H1 (cell line): ENCODE results near the gene TLE5. TPM values are rescaled to one million over a fixed set of nuclear protein-coding genes. Genes with fewer than 3 reads are reported as not detected.

Experiments used
- CTCF ChIA-PET: fragments of 300-600 bp; sonication (Branson Sonifier 250); formaldehyde crosslinking; loops from one replicate; lab custom pipeline; 2021; ENCODE audit not compliant: partially characterized antibody; lab: Charles Lee
- POLR2A ChIA-PET: fragments of 300-600 bp; sonication (Branson Sonifier 250); formaldehyde crosslinking; loops from one replicate; lab custom pipeline; 2021; ENCODE audit warnings: inconsistent platforms; ENCODE audit not compliant: partially characterized antibody; lab: Charles Lee
- DNase-seq, 2 experiments: peaks; one replicate each; pipeline versions ENCODE4 v3.0.0 to v3.0.0-alpha.2; 2010 to 2022; ENCODE audit warnings: low spot score in 2 of 2, low read depth in 1 of 2, mixed read lengths in 1 of 2
- FAIRE-seq: peaks from 2 replicates; lab custom pipeline; 2011; peaks lifted over from hg19 to GRCh38; lab: Jason Lieb, UNC
- H2AFZ ChIP-seq: 2 replicates; pipeline ENCODE4 v1.8.1; 2012; ENCODE audit warnings: low read length, inconsistent platforms
- H2AK5ac ChIP-seq: 2 replicates; pipeline ENCODE4 v1.6.1; 2013; ENCODE audit warnings: low read depth, low read length
- H2BK120ac ChIP-seq: replicated peaks from 2 replicates; pipeline ENCODE3; 2013; ENCODE audit warnings: low read depth, low read length, inconsistent platforms
- H2BK12ac ChIP-seq: 2 replicates; pipeline ENCODE4 v1.6.1; 2013; ENCODE audit warnings: low read depth, low read length
- H2BK15ac ChIP-seq: 2 replicates; pipeline ENCODE4 v1.6.1; 2013; ENCODE audit warnings: low read length
- H2BK20ac ChIP-seq: 2 replicates; pipeline ENCODE4 v1.6.1; 2013; ENCODE audit warnings: low read length
- H2BK5ac ChIP-seq: 2 replicates; pipeline ENCODE4 v1.6.1; 2013; ENCODE audit warnings: low read depth, low read length
- H3K14ac ChIP-seq: 2 replicates; pipeline ENCODE4 v1.6.1; 2013; ENCODE audit warnings: inconsistent platforms; ENCODE audit not compliant: insufficient read length
- H3K18ac ChIP-seq: 2 replicates; pipeline ENCODE4 v1.6.1; 2013; ENCODE audit warnings: low read length; ENCODE audit errors: extremely low read depth
- H3K23ac ChIP-seq: 2 replicates; pipeline ENCODE4 v1.6.1; 2013; ENCODE audit warnings: inconsistent platforms; ENCODE audit not compliant: insufficient read length
- H3K23me2 ChIP-seq: 2 replicates; pipeline ENCODE4 v1.6.1; 2013; ENCODE audit warnings: low read depth, low read length
- H3K27ac ChIP-seq: 2 replicates; pipeline ENCODE4 v1.6.1; 2011; ENCODE audit warnings: low read depth, low read length, inconsistent platforms
- H3K27me3 ChIP-seq, 4 experiments: replicated peaks in 1 of 4; 1 replicate in 1 of 4; 2 replicates in 3 of 4; pipeline versions ENCODE4 v1.6.1 to v1.8.1; 2011 to 2013; ENCODE audit warnings: low read length in 3 of 4, mild to moderate bottlenecking in 3 of 4, inconsistent platforms in 2 of 4, mixed read lengths in 2 of 4, moderate library complexity in 1 of 4; ENCODE audit not compliant: control insufficient read depth in 3 of 4, insufficient read depth in 3 of 4; ENCODE audit errors: extremely low read depth in 1 of 4
- H3K36me3 ChIP-seq, 4 experiments: 2 replicates each; pipeline versions ENCODE4 v1.6.1 to v1.8.1; 2011 to 2013; ENCODE audit warnings: mild to moderate bottlenecking in 4 of 4, low read length in 3 of 4, moderate library complexity in 2 of 4, control low read depth in 1 of 4, inconsistent platforms in 1 of 4; ENCODE audit not compliant: insufficient read depth in 4 of 4, control insufficient read depth in 2 of 4
- H3K4ac ChIP-seq: replicated peaks from 2 replicates; pipeline ENCODE3; 2013; ENCODE audit warnings: low read length, low read depth, mixed read lengths, inconsistent platforms; ENCODE audit not compliant: insufficient read length
- H3K4me1 ChIP-seq, 4 experiments: replicated peaks in 1 of 4; 1 replicate in 1 of 4; 2 replicates in 3 of 4; pipeline versions ENCODE4 v1.6.1 to v1.8.1; 2011 to 2013; ENCODE audit warnings: low read length in 3 of 4, inconsistent platforms in 2 of 4, mixed read lengths in 1 of 4; ENCODE audit not compliant: insufficient read depth in 4 of 4, control insufficient read depth in 3 of 4
- H3K4me2 ChIP-seq, 2 experiments: 2 replicates each; pipeline versions ENCODE4 v1.6.1 to v1.8.1; 2011 to 2013; ENCODE audit warnings: low read depth in 2 of 2, low read length in 2 of 2, control low read depth in 1 of 2, inconsistent platforms in 1 of 2, mild to moderate bottlenecking in 1 of 2; ENCODE audit not compliant: insufficient read depth in 1 of 2
- H3K4me3 ChIP-seq, 4 experiments: fragments of 200-600, 300-600 bp in 1 of 4; sonication (generic), shearing (Covaris generic), sonication (Bioruptor Twin) in 1 of 4; 2 replicates each; pipeline versions ENCODE4 v1.5.1 to v1.8.1; 2011 to 2016; ENCODE audit warnings: low read length in 4 of 4, low read depth in 3 of 4, control low read depth in 2 of 4, inconsistent platforms in 2 of 4, mild to moderate bottlenecking in 2 of 4, mixed read lengths in 1 of 4, moderate library complexity in 1 of 4; ENCODE audit not compliant: insufficient read depth in 2 of 4; ENCODE audit errors: extremely low read depth in 1 of 4
- H3K56ac ChIP-seq: replicated peaks from 2 replicates; pipeline ENCODE3; 2013; ENCODE audit warnings: low read depth, mild to moderate bottlenecking, mixed read lengths, low read length, inconsistent platforms; ENCODE audit not compliant: insufficient read length
- H3K79me1 ChIP-seq: 2 replicates; pipeline ENCODE4 v1.6.1; 2013; ENCODE audit warnings: low read depth, low read length, control low read depth
- H3K79me2 ChIP-seq, 2 experiments: 2 replicates each; pipeline versions ENCODE4 v1.6.1 to v1.8.1; 2012 to 2013; ENCODE audit warnings: low read length in 2 of 2, mild to moderate bottlenecking in 2 of 2, inconsistent platforms in 1 of 2; ENCODE audit not compliant: insufficient read depth in 2 of 2, control insufficient read depth in 1 of 2
- H3K9ac ChIP-seq, 4 experiments: replicated peaks in 1 of 4; 1 replicate in 1 of 4; 2 replicates in 3 of 4; pipeline versions ENCODE4 v1.6.1 to v1.8.1; 2011 to 2013; ENCODE audit warnings: low read depth in 3 of 4, low read length in 3 of 4, control low read depth in 2 of 4, mild to moderate bottlenecking in 2 of 4, moderate library complexity in 2 of 4, inconsistent platforms in 1 of 4; ENCODE audit errors: extremely low read depth in 1 of 4
- H3K9me3 ChIP-seq, 2 experiments: 2 replicates each; pipeline versions ENCODE4 v1.6.1 to v1.8.1; 2012 to 2013; ENCODE audit warnings: mild to moderate bottlenecking in 2 of 2, moderate library complexity in 2 of 2, control low read depth in 1 of 2, inconsistent platforms in 1 of 2, low read depth in 1 of 2, low read length in 1 of 2, mixed read lengths in 1 of 2; ENCODE audit not compliant: insufficient read depth in 2 of 2
- H4K20me1 ChIP-seq, 2 experiments: replicated peaks in 1 of 2; 2 replicates each; pipeline versions ENCODE3 to v1.8.1; 2011 to 2013; ENCODE audit warnings: inconsistent platforms in 2 of 2, low read length in 2 of 2, mild to moderate bottlenecking in 1 of 2; ENCODE audit not compliant: insufficient read depth in 2 of 2, control insufficient read depth in 1 of 2
- H4K5ac ChIP-seq: 2 replicates; pipeline ENCODE4 v1.6.1; 2013; ENCODE audit warnings: low read length, low read depth, mixed read lengths, inconsistent platforms; ENCODE audit not compliant: insufficient read length
- H4K8ac ChIP-seq: 2 replicates; pipeline ENCODE4 v1.8.0; 2013; ENCODE audit warnings: mild to moderate bottlenecking, moderate library complexity, low read length, inconsistent platforms; ENCODE audit not compliant: insufficient read depth; ENCODE audit errors: extremely low read depth
- H4K91ac ChIP-seq: replicated peaks from 2 replicates; pipeline ENCODE3; 2013; ENCODE audit warnings: low read length, mixed read lengths, inconsistent platforms; ENCODE audit not compliant: insufficient read length
- FOSL1 ChIP-seq: IDR thresholded peaks from 2 replicates; pipeline ENCODE4 v1.6.1; 2011; ENCODE audit warnings: mild to moderate bottlenecking, low read depth, low read length, moderate library complexity; ENCODE audit not compliant: insufficient read depth
- GABPA ChIP-seq: IDR thresholded peaks from 2 replicates; pipeline ENCODE4 v1.6.1; 2011; ENCODE audit warnings: mild to moderate bottlenecking, low read length, moderate library complexity, borderline replicate concordance; ENCODE audit not compliant: insufficient read depth
- JUN ChIP-seq: IDR thresholded peaks from 2 replicates; pipeline ENCODE4 v1.6.1; 2011; ENCODE audit warnings: low read depth, mild to moderate bottlenecking, improper control_type of control experiment, low read length
- RAD21 ChIP-seq, 2 experiments: IDR thresholded peaks in 1 of 2; conservative IDR thresholded peaks in 1 of 2; 2 replicates each; pipeline ENCODE4 v1.6.1; 2011; ENCODE audit warnings: low read depth in 2 of 2, low read length in 2 of 2, improper control_type of control experiment in 1 of 2, inconsistent platforms in 1 of 2, mild to moderate bottlenecking in 1 of 2, moderate library complexity in 1 of 2
- SAP30 ChIP-seq: fragments of 300-600 bp; sonication (generic); IDR thresholded peaks from 2 replicates; pipeline ENCODE4 v1.7.1; 2012; ENCODE audit warnings: low read length, moderate library complexity, mild to moderate bottlenecking, inconsistent platforms; ENCODE audit not compliant: insufficient read depth, insufficient replicate concordance
- SIX5 ChIP-seq: IDR thresholded peaks from 2 replicates; pipeline ENCODE4 v1.6.1; 2011; ENCODE audit warnings: mild to moderate bottlenecking, low read depth, low read length
- WGBS, 2 experiments: shearing (Covaris generic) in 1 of 2; methylation state at CpG; one replicate each; pipeline versions ENCODE4 v1.1.6 to v1.1.7; 2013 to 2015; ENCODE audit warnings: low lambda C conversion rate in 2 of 2, mixed read lengths in 2 of 2, inconsistent platforms in 1 of 2, low coverage in 1 of 2, missing lambda C conversion rate in 1 of 2; ENCODE audit not compliant: insufficient replicate concordance in 2 of 2, insufficient coverage in 1 of 2, insufficient read length in 1 of 2; ENCODE audit errors: extremely low coverage in 1 of 2, missing lambda C conversion rate in 1 of 2; 5-methylcytosine and 5-hydroxymethylcytosine counted together
- polyA plus RNA-seq, 7 experiments: library from polyadenylated mRNA; depleted of rRNA in 3 of 7; stranded (reverse) in 5 of 7; unstranded in 2 of 7; fragments of >200 nt in 5 of 7; fragments of 200-250 nt in 2 of 7; gene quantifications; 1 replicate in 5 of 7; 2 replicates in 1 of 7; 4 replicates in 1 of 7; pipeline versions ENCODE4 v1.2.1 to v1.2.3, GENCODE V29; 2011 to 2013; ENCODE audit warnings: missing spikeins in 2 of 7, mixed read lengths in 2 of 7
- total RNA-seq: library from RNA; stranded (reverse); fragmentation: NEBNext Ultra II Directional; extraction: Animal tissue kit (Norgen Biotek cat#: 25700); gene quantifications from 2 replicates; pipeline ENCODE4 v1.2.1, GENCODE V29; 2021

TLE5 gene
- total and polyA plus RNA-seq, 2 of the 8 experiments (the other 6 are each of a cell fraction or from before 2014, with no cell fraction given), result 187 to 285 TPM

DNA sequence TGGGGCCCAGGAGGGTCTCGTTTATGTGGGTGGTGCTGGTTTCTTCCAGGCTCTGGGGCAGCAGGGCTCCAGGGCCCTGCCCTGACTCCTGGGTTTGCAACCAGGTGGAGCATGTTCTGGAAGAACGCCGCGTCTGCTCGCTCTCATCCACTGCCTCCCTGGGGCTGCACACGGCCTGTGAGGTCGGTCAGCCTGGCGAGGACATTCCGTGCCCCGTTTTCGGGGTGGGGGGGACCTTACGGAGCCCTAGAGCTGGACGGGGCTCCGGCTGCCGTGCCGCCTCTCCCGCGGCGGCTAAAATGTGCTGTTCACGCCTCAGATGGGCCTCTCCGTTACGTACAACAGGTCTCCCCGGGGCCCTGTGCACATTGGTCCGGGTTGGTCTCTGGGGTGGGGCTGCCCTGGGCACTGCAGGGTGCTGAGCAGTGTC is 35.2 kb upstream of the TLE5 start:
- H4K8ac ChIP-seq, result no peak overlapping the region
- no peak overlapping the region for H2BK120ac ChIP-seq
- no peak overlapping the region for H3K4ac ChIP-seq
- no peaks in the 10 kb centered on the region for H3K36me3 ChIP-seq
- 97% methylated on average over 23 of the region's 24 CpGs; no CpG with 5 or more reads in 1 of the 2 experiments for WGBS, 2 experiments
- no peak overlapping the region for H3K23ac ChIP-seq
- no peak overlapping the region for H2BK15ac ChIP-seq
- DNase-seq (no peak), FAIRE-seq (no peak)
- H3K27ac ChIP-seq, result 0 out of 2 replicates have a peak overlapping the region, but pooled peaks have one; percentile 16
- H2AK5ac ChIP-seq, result no peak overlapping the region
- POLR2A ChIA-PET, result interaction anchor here (1.5 to 1.8 kb wide), 3 partner anchors 9 to 52 kb away, joined by 3 to 6 read pairs (median 4); no protein-coding TSS in a partner anchor
- H3K23me2 ChIP-seq, result peaks cover 13% of the 10 kb centered on the region; the same call in 1 of the 2 replicates
- no peak overlapping the region for H4K91ac ChIP-seq
- no peak overlapping the region for H3K4me3 ChIP-seq
- H3K56ac ChIP-seq, result no peak overlapping the region
- no peak overlapping the region for H2BK20ac ChIP-seq
- peaks cover 5% of the 10 kb centered on the region for H3K79me1 ChIP-seq
- no peak overlapping the region for H3K4me2 ChIP-seq
- H2BK12ac ChIP-seq, result 0 out of 2 replicates have a peak overlapping the region, but pooled peaks have one; percentile 17
- peaks cover 3 to 18% (median 15%) of the 10 kb centered on the region in 4 experiments; a peak in 6 of 7 replicates for H3K4me1 ChIP-seq
- H2AFZ ChIP-seq, result no peak overlapping the region
- H3K14ac ChIP-seq, result no peak overlapping the region
- no peak overlapping the region for H3K9ac ChIP-seq
- no peak overlapping the region for H2BK5ac ChIP-seq
- no peak overlapping the region for H4K5ac ChIP-seq
- peaks cover 2 to 72% of the 10 kb centered on the region in 2 experiments; a peak in 3 of 4 replicates for H3K79me2 ChIP-seq
- H3K9me3 ChIP-seq, result no peaks in the 10 kb centered on the region
- TF ChIP-seq SAP30, result no peak
- TF ChIP-seq SIX5, result no peak
- TF ChIP-seq FOSL1, result no peak
- no peak for TF ChIP-seq GABPA
- no peak for TF ChIP-seq JUN
- no peak for TF ChIP-seq RAD21 (IDR thresholded peaks at IDR 0.05 in 1 of 2, conservative IDR thresholded peaks at IDR 0.05 in 1 of 2; ENCODE audit: low read depth in 2 of 2, low read length in 2 of 2)
- CTCF ChIA-PET, result interaction anchor here (0.8 to 20.0 kb wide), 7 partner anchors 10 to 135 kb away, joined by 3 to 339 read pairs (median 6); no protein-coding TSS in a partner anchor
- H3K27me3 ChIP-seq, result no peaks in the 10 kb centered on the region
- peaks cover 15 to 41% of the 10 kb centered on the region in 2 experiments for H4K20me1 ChIP-seq
- H3K18ac ChIP-seq, result no peak overlapping the region
